ENCODE data around the gene CLIC3. TPM values are rescaled to one million over a fixed set of nuclear protein-coding genes. Genes with fewer than 3 reads are reported as not detected.

The CLIC3 gene
- total RNA-seq, 1 experiment from 2014 or later: 4.2 TPM

DNA sequence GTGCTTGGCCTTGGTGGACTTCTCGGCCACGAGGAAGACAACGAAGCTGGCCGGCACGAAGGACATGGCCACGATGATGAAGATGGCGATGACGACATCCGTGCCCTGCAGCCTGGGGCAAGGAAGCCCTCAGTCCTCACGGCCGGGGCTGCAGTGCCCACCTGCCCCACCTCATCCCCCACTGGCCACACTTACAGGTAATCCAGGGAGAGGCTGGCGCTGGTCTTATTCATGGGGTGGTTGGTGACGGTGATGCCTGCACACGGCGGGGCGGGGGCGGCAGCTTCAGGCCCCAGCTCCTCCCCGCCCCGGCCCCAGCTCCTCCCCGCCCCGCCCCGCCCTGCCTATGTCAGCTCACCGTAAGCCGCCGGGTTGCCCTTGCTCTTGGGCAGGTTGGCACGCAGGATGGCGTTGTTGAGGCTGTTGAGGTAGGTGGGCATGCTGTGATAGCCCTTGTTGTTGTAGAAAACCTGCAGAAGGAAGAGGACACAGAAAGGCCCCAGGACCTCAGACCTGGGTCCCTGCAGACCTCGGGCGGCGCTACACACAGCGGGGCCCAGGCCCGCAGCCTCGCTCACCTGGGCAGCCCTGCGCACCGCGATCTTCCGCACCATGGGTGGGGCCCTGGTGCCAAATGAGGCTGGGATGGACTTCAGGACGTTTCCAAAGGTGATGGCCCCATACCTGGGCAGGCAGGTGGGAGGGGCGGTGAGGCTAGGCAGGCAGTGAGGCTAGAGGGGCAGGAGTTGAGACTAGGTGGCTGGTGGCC, 15.7 kb upstream of the CLIC3 start:
- POLR2A ChIA-PET: no interaction called here
- no peak for DNase-seq (ENCODE audit: unreplicated experiment)
- Mint-ChIP-seq H3K36me3 (ENCODE audit: insufficient read depth, unreplicated experiment) (peaks cover 20% of the 10 kb centered on the region), H3K9me3 (ENCODE audit: unreplicated experiment) (no peaks in the 10 kb centered on the region), H3K27ac (ENCODE audit: low read depth, unreplicated experiment) (no peak overlapping the region), H3K27me3 (ENCODE audit: insufficient read depth, unreplicated experiment) (no peaks in the 10 kb centered on the region), H3K4me1 (ENCODE audit: insufficient read depth, unreplicated experiment) (no peaks in the 10 kb centered on the region), H3K4me3 (ENCODE audit: unreplicated experiment) (no peak overlapping the region)
- CTCF ChIA-PET: no interaction called here
- intact Hi-C loops (cut with micrococcal nuclease): no loop called here
- BruUV-seq (replicated peaks): no TSS peak
- TF ChIP-seq, protein P1, sequence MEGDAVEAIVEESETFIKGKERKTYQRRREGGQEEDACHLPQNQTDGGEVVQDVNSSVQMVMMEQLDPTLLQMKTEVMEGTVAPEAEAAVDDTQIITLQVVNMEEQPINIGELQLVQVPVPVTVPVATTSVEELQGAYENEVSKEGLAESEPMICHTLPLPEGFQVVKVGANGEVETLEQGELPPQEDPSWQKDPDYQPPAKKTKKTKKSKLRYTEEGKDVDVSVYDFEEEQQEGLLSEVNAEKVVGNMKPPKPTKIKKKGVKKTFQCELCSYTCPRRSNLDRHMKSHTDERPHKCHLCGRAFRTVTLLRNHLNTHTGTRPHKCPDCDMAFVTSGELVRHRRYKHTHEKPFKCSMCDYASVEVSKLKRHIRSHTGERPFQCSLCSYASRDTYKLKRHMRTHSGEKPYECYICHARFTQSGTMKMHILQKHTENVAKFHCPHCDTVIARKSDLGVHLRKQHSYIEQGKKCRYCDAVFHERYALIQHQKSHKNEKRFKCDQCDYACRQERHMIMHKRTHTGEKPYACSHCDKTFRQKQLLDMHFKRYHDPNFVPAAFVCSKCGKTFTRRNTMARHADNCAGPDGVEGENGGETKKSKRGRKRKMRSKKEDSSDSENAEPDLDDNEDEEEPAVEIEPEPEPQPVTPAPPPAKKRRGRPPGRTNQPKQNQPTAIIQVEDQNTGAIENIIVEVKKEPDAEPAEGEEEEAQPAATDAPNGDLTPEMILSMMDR (IDR thresholded peaks at IDR 0.05; ENCODE audit: unreplicated experiment): no peak

GRCh38 chr9:137011156-137011555, 14.8 kb upstream of the CLIC3 start:
- Mint-ChIP-seq H3K4me3 (ENCODE audit: unreplicated experiment) (no peak overlapping the region), H3K9me3 (ENCODE audit: unreplicated experiment) (no peaks in the 10 kb centered on the region), H3K36me3 (ENCODE audit: insufficient read depth, unreplicated experiment) (peaks cover 14% of the 10 kb centered on the region), H3K4me1 (ENCODE audit: insufficient read depth, unreplicated experiment) (no peaks in the 10 kb centered on the region), H3K27ac (ENCODE audit: low read depth, unreplicated experiment) (no peak overlapping the region), H3K27me3 (ENCODE audit: insufficient read depth, unreplicated experiment) (no peaks in the 10 kb centered on the region)
- TF ChIP-seq, protein P1 (IDR thresholded peaks at IDR 0.05; ENCODE audit: unreplicated experiment): no peak
- DNase-seq (ENCODE audit: unreplicated experiment): no peak
- intact Hi-C loops (cut with micrococcal nuclease): no loop called here
- ChIA-PET CTCF (no interaction called here), POLR2A (interaction anchor here (0.6 kb wide), 1 partner anchor 59 kb away, joined by 5 read pairs; the partner anchor contains the start of gene SAPCD2)
- BruUV-seq (replicated peaks): no TSS peak

DNA sequence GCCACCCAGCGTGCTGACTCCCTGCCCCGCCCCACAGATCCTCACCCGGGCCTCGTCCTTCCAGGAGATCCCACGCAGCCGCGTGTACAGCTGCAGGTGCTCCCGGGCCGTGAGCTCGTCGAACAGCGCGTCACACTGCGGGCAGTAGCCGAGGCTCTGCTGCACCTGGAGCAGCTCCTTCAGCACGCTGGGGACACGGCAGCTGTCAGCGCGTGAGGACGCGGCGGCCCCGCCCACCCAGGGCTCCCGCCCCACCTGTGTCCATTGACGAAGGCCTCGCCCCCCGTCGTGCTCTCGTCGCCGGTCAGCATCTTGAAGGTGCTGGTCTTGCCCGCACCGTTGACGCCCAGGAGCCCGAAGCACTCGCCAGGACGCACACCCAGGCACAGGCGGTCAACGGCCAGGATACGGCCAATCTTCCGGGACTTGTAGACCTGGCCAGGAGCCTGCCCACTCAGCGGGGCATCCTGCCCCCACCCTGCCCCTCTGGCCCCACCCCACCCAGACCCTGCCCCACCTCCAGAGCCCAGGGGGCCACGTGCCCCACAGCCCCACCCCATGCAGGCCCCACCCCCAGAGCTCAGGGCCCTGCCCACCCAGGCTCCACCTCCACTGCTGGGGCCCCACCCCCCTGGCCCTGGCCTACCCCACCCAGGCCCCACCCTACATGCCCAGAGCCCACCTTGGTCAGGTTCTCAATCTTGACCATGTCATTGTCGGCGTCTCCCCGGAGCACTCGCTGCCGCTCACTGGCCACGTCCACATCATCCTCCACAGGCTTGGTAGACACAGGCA, 13.8 kb upstream of the CLIC3 start:
- CTCF ChIA-PET: interaction anchor here (0.8 to 1.0 kb wide), 2 partner anchors 10 to 19 kb away, joined by 3 to 5 read pairs; no protein-coding TSS in a partner anchor
- Mint-ChIP-seq H3K4me1 (ENCODE audit: insufficient read depth, unreplicated experiment) (no peaks in the 10 kb centered on the region), H3K36me3 (ENCODE audit: insufficient read depth, unreplicated experiment) (peaks cover 14% of the 10 kb centered on the region), H3K27ac (ENCODE audit: low read depth, unreplicated experiment) (no peak overlapping the region), H3K4me3 (ENCODE audit: unreplicated experiment) (no peak overlapping the region), H3K27me3 (ENCODE audit: insufficient read depth, unreplicated experiment) (no peaks in the 10 kb centered on the region), H3K9me3 (ENCODE audit: unreplicated experiment) (no peaks in the 10 kb centered on the region)
- no peak for DNase-seq (ENCODE audit: unreplicated experiment)
- no TSS peak for BruUV-seq (replicated peaks)
- POLR2A ChIA-PET: interaction anchor here (0.7 kb wide), 1 partner anchor 598 kb away, joined by 3 read pairs; no protein-coding TSS in a partner anchor
- TF ChIP-seq, protein P1 (IDR thresholded peaks at IDR 0.05; ENCODE audit: unreplicated experiment): no peak
- intact Hi-C loops (cut with micrococcal nuclease): no loop called here

GRCh38 chr9:137009217-137009616, 12.8 kb upstream of the CLIC3 start:
- peaks cover 10% of the 10 kb centered on the region for H3K36me3 Mint-ChIP-seq (ENCODE audit: insufficient read depth, unreplicated experiment)
- H3K4me3 Mint-ChIP-seq (ENCODE audit: unreplicated experiment): no peak overlapping the region
- H3K27ac Mint-ChIP-seq (ENCODE audit: low read depth, unreplicated experiment): no peak overlapping the region
- TF ChIP-seq, protein P1 (IDR thresholded peaks at IDR 0.05; ENCODE audit: unreplicated experiment): no peak
- intact Hi-C loops (cut with micrococcal nuclease): no loop called here
- no peaks in the 10 kb centered on the region for H3K4me1 Mint-ChIP-seq (ENCODE audit: insufficient read depth, unreplicated experiment)
- no peaks in the 10 kb centered on the region for H3K27me3 Mint-ChIP-seq (ENCODE audit: insufficient read depth, unreplicated experiment)
- ChIA-PET POLR2A (no interaction called here), CTCF (interaction anchor here (0.8 to 1.0 kb wide), 2 partner anchors 11 to 20 kb away, joined by 3 to 5 read pairs; no protein-coding TSS in a partner anchor)
- BruUV-seq (replicated peaks): no TSS peak
- H3K9me3 Mint-ChIP-seq (ENCODE audit: unreplicated experiment): no peaks in the 10 kb centered on the region
- DNase-seq (ENCODE audit: unreplicated experiment): no peak
